IPS-20b (cell line): ENCODE data around the gene SPRR2B.
"Not testable (repeated sequence)": the region's sequence is repeated elsewhere in the genome, so short reads cannot be mapped to it uniquely, and the experiment has no call there.

Experiments used
- H3K27ac ChIP-seq: one replicate; pipeline ENCODE4 v1.5.1; 2013; ENCODE audit warnings: low read length
- H3K27me3 ChIP-seq: 2 replicates; pipeline ENCODE4 v1.6.1; 2013; ENCODE audit warnings: mild to moderate bottlenecking, low read length, inconsistent platforms; ENCODE audit not compliant: insufficient read depth
- H3K36me3 ChIP-seq: 2 replicates; pipeline ENCODE4 v1.6.1; 2013; ENCODE audit warnings: low read depth, mild to moderate bottlenecking, inconsistent platforms, low read length, moderate library complexity; ENCODE audit not compliant: insufficient read depth
- H3K4me1 ChIP-seq: 2 replicates; pipeline ENCODE4 v1.6.1; 2013; ENCODE audit warnings: mild to moderate bottlenecking, control low read depth, inconsistent platforms, low read length, moderate library complexity; ENCODE audit not compliant: insufficient read depth
- H3K4me3 ChIP-seq: 2 replicates; pipeline ENCODE4 v1.5.1; 2013; ENCODE audit warnings: mild to moderate bottlenecking, low read length, inconsistent platforms
- H3K9ac ChIP-seq: 2 replicates; pipeline ENCODE4 v1.6.1; 2013; ENCODE audit warnings: low read depth, mild to moderate bottlenecking, inconsistent platforms, low read length, moderate library complexity
- H3K9me3 ChIP-seq: 2 replicates; pipeline ENCODE4 v1.6.1; 2013; ENCODE audit warnings: mild to moderate bottlenecking, low read depth, low read length, inconsistent platforms; ENCODE audit not compliant: insufficient read depth

SPRR2B gene

DNA sequence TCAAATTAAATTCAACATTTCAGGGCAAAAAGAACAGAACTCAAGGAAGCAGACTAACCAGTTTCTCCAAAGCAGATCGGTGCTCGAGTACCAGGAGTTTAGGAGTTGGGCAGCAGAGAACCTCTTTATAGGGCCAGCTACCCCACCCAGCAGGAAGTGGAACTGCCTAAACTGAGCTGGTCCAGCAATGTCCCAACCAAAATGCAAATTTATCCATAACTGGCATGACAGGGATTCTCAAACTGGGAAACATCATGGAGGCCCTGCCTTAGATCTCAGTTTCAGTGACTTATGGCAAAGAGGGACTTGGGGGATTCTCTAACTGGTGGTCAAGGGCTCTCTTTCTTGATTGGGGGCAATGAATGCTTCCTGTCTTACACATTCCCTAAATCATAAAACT lies at the start of gene SPRR2B:
SPRR2B (minus strand) TSS at position 101 of the 400 bp plus-strand sequence. CDS start 772 bp downstream, outside the sequence.
- no peaks in the 10 kb centered on the region for H3K27me3 ChIP-seq
- no peaks in the 10 kb centered on the region for H3K36me3 ChIP-seq
- no peak within 1 kb of the TSS for H3K9ac ChIP-seq
- no peak within 1 kb of the TSS for H3K27ac ChIP-seq
- no peak within 1 kb of the TSS for H3K4me3 ChIP-seq
- no peaks in the 10 kb centered on the region for H3K9me3 ChIP-seq
- no peaks in the 10 kb centered on the region for H3K4me1 ChIP-seq

DNA sequence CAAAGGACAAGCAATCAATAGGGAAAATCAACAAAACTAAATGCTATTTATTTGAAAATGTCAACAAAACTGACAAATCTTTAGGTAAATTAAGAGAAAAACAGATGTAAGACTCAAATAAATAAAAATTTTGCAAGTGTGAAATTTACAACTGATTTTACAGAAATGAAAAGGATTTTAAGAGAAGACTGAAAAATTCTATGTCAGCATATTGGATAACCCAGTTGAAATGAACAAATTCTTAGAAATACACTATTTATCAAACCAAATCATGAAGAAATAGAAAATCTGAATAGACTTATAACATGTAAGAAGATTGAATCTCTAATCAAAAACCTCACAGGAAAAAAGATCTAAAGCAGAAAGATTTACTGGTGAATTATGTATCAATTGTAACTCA lies 49.5 kb upstream of the SPRR2B start:
- Histone ChIP-seq H3K4me1 (peaks cover 9% of the 10 kb centered on the region; the same call in 1 of the 2 replicates), H3K36me3 (no peaks in the 10 kb centered on the region), H3K4me3 (no peak overlapping the region), H3K9me3 (peaks cover 16% of the 10 kb centered on the region), H3K27ac (no peak overlapping the region), H3K9ac (no peak overlapping the region), H3K27me3 (no peaks in the 10 kb centered on the region)

DNA sequence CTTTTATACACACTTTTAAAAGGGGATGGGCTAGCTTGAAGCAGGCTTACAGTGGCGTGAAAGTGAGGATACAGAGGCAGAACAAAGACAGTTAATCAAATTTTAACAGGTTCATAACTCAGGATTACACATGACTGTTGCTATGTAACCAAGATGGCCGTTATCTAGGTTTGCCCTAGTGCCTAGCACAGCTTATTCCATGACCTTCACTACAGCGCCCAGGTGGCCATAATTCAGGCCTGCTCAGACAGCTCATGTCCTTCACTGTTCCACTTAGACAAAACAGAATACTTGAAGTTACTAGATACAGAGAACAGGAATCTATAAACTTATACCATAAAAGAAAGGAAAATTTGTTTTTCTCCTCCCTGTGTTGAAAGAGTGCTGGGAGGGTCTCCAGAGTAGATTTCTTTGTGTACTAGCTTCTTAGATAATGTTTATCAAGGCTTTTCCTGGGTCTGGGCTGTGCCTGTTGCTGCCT lies 48.1 kb upstream of the SPRR2B start:
- Histone ChIP-seq H3K27me3 (no peaks in the 10 kb centered on the region), H3K27ac (no peak overlapping the region), H3K4me1 (peaks cover 7% of the 10 kb centered on the region; the same call in 1 of the 2 replicates), H3K9ac (no peak overlapping the region), H3K4me3 (no peak overlapping the region), H3K36me3 (no peaks in the 10 kb centered on the region), H3K9me3 (peaks cover 2% of the 10 kb centered on the region; the same call in 1 of the 2 replicates)

DNA sequence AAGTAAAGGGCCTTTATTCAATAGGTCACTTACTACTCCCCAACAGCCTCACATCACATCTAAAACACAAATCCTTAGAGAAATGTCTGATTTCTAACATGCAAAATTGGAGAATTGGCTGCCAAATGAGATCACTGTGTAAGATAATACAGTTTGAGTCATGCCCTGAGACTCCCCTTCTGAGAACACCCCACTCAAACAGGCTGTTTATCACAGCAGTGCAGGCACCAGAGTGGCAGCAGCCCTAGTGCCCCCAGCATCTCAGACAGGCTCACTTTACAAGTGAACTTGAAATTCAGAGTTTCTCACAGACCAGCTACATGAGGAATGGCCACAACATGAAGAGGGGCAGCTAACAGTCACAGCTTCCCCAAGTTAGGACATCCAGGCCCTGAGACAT lies 43.9 kb upstream of the SPRR2B start:
- H3K9me3 ChIP-seq, H3K9ac ChIP-seq, H3K4me3 ChIP-seq, H3K27ac ChIP-seq, H3K36me3 ChIP-seq, H3K27me3 ChIP-seq, H3K4me1 ChIP-seq: not testable (repeated sequence)

DNA sequence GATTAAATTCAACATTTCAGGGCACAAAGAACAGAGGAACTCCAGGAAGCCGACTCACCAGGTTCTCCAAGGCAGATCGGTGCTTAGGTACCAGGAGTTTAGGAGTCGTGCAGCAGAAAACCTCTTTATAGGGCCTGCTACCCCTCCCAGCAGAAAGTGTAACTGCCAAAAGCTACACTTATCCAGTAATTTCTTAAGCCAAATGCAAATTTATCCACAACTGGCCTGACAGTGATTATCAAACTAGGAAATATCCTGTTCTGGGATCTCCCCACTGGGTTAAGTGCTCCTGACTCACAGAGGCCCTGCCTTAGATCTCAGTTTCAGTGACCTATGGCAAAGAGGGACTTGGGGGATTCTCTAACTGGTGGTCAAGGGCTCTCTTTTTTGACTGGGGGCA lies 42.0 kb upstream of the SPRR2B start, which contains the start of gene SPRR2F:
SPRR2F (minus strand) TSS at position 101 of the 400 bp plus-strand sequence. CDS start 783 bp downstream, outside the sequence.
- Histone ChIP-seq H3K27ac (no peak within 1 kb of the TSS), H3K9me3 (no peaks in the 10 kb centered on the region), H3K27me3 (no peaks in the 10 kb centered on the region), H3K36me3 (no peaks in the 10 kb centered on the region), H3K4me1 (no peaks in the 10 kb centered on the region; the same call in 1 of the 2 replicates), H3K4me3 (no peak within 1 kb of the TSS), H3K9ac (no peak within 1 kb of the TSS)

DNA sequence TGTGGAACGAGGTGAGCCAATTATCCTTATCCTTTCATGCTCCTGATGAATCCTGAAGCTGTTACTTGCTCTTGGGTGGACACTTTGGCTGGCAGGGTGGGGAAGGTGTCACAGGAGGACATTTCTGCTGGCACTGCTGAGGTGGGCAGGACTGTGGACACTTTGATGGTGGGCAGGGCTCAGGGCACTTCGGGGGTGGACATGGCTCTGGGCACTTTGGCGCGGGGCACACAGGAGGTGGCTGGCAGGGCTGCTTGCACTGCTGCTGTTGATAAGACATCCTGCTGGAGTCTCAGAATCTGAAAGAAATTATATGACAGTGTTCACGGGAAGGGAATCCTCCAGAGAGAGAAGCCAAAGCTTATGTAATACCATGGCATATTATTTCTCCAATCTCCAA lies 41.0 kb upstream of the SPRR2B start:
- not testable (repeated sequence) for H3K4me1 ChIP-seq, H3K9me3 ChIP-seq, H3K9ac ChIP-seq, H3K27ac ChIP-seq, H3K4me3 ChIP-seq, H3K36me3 ChIP-seq, H3K27me3 ChIP-seq

DNA sequence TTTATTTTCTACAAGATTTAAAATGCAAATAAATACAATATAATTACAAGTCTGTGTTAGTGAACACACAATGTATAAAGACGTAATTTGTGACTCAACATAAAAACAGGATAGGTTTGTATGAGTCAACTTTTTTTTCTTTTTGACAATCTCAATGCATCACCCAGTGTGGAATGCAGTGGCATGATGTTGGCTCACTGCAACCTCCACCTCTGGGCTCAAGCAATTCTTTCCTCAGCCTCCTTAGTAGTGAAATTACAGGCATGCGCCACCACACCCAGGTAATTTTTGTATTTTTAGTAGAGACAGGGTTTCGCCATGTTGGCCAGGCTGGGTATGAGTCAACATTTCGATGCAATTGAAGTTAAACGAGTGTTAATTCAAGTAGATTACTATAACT lies 28.8 kb upstream of the SPRR2B start:
- H3K27ac ChIP-seq, result no peak overlapping the region
- H3K36me3 ChIP-seq, result no peaks in the 10 kb centered on the region
- H3K9me3 ChIP-seq, result no peaks in the 10 kb centered on the region
- no peak overlapping the region for H3K9ac ChIP-seq
- H3K4me3 ChIP-seq, result no peak overlapping the region
- H3K4me1 ChIP-seq, result no peaks in the 10 kb centered on the region
- H3K27me3 ChIP-seq, result no peaks in the 10 kb centered on the region

DNA sequence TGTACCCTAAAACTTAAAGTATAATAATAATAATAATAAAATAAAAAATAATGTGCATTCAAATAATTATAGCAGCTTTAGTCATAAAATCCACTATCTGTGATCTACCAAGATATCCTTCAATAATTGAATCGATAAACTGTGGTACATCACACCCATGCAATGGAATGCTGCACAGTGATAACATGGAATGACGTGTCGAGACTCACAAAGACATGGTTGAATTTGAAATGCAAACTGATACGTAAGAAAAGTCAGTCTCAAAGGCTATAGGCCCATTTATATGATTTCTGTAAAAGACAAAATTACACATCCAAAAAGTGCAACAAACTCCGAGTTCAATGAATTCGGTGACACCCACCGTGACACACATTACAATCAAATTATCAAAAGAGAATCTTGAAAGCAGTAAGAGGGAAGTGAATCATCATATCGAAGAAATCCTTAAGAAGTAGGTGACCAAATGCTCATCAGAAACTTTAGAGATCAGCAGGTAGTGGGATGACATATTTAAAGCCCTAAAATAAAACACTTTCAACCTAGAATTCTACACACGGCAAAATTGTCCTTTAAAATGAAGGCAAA lies 28.1 kb upstream of the SPRR2B start:
- H3K27me3 ChIP-seq, result no peaks in the 10 kb centered on the region
- H3K36me3 ChIP-seq, result no peaks in the 10 kb centered on the region
- no peak overlapping the region for H3K27ac ChIP-seq
- no peaks in the 10 kb centered on the region for H3K4me1 ChIP-seq
- H3K9me3 ChIP-seq, result no peaks in the 10 kb centered on the region
- no peak overlapping the region for H3K9ac ChIP-seq
- no peak overlapping the region for H3K4me3 ChIP-seq

DNA sequence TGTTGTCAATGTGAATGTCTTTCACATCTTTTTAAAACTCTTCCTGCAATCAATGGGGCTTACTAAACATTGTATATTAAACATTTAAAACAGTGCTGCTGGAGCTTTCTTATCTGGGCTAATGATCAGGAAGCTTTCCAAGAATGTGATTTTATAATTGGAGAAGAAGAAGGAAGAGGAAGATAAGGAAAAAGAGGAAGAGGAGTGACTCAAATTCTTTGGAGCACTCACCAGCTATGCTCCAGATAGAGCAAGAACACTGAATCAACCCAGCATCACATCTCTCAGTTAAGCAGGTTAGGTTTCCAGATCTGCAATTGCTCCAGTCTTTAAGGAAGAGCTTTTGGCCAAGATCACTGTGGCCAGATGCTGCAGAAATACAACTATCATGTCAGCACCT lies 24.4 kb upstream of the SPRR2B start:
- no peaks in the 10 kb centered on the region for H3K4me1 ChIP-seq
- no peaks in the 10 kb centered on the region for H3K27me3 ChIP-seq
- H3K36me3 ChIP-seq, result no peaks in the 10 kb centered on the region
- no peak overlapping the region for H3K27ac ChIP-seq
- H3K9ac ChIP-seq, result no peak overlapping the region
- no peak overlapping the region for H3K4me3 ChIP-seq
- H3K9me3 ChIP-seq, result no peaks in the 10 kb centered on the region

DNA sequence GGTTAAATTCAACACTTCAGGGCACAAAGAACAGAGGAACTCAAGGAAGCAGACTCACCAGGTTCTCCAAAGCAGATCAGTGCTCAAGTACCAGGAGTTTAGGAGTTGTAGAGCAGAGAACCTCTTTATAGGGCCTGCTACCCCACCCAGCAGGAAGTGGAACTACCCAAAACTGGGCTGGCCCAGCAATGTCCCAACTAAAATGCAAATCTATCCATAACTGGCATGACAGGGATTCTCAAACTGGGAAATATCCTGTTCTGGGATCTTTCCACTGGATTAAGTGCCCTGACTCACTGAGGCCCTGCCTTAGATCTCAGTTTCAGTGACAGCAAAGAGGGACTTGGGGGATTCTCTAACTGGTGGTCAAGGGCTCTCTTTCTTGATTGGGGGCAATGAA lies 23.0 kb upstream of the SPRR2B start, which contains the start of gene SPRR2E:
SPRR2E (minus strand) TSS at position 101 of the 400 bp plus-strand sequence. CDS start 775 bp downstream, outside the sequence.
- Histone ChIP-seq H3K27ac (no peak within 1 kb of the TSS), H3K27me3 (no peaks in the 10 kb centered on the region), H3K4me1 (no peaks in the 10 kb centered on the region), H3K36me3 (no peaks in the 10 kb centered on the region), H3K9me3 (no peaks in the 10 kb centered on the region), H3K4me3 (no peak within 1 kb of the TSS), H3K9ac (no peak within 1 kb of the TSS)

DNA sequence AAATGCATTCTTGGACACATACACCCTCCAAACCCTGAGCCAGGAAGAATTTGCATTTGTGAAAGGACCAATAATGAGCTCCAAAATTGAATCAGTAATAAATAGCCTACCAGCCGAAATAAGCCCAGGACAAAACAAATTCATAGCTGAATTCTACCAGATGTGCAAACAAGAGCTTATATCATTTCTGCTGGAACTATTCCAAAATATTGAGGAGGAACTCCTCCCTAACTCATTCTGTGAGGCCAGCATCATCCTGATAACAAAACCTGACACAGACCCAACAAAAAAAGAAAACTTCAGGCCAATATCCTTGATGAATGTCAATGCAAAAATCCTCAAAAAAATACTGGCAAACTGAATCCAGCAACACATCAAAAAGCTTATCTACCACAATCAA lies 16.2 kb upstream of the SPRR2B start:
- Histone ChIP-seq H3K36me3 (no peaks in the 10 kb centered on the region), H3K9ac (no peak overlapping the region), H3K27ac (no peak overlapping the region), H3K27me3 (no peaks in the 10 kb centered on the region), H3K4me1 (no peaks in the 10 kb centered on the region), H3K9me3 (no peaks in the 10 kb centered on the region), H3K4me3 (no peak overlapping the region)

DNA sequence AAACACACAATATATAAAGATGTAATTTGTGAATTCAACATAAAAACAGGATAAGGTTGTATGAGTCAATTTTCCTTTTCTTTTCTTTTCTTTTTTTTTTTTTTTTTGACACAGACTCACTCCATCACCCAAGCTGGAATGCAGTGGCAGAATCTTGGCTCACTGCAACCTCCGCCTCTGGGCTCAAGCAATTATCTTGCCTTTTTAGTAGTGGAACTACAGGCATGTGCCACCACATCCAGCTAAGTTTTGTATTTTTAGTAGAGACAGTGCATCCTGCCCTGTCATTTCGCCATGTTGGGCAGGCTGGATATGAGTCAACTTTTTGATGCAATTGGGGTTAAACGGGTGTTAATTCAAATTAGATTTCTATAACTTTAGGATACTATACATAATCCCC lies 10.3 kb upstream of the SPRR2B start:
- no peaks in the 10 kb centered on the region for H3K9me3 ChIP-seq
- H3K27me3 ChIP-seq, result no peaks in the 10 kb centered on the region
- no peak overlapping the region for H3K4me3 ChIP-seq
- H3K36me3 ChIP-seq, result no peaks in the 10 kb centered on the region
- no peak overlapping the region for H3K27ac ChIP-seq
- H3K9ac ChIP-seq, result no peak overlapping the region
- H3K4me1 ChIP-seq, result no peaks in the 10 kb centered on the region
